ENCODE measurements around the gene SORCS2.

The SORCS2 gene

DNA sequence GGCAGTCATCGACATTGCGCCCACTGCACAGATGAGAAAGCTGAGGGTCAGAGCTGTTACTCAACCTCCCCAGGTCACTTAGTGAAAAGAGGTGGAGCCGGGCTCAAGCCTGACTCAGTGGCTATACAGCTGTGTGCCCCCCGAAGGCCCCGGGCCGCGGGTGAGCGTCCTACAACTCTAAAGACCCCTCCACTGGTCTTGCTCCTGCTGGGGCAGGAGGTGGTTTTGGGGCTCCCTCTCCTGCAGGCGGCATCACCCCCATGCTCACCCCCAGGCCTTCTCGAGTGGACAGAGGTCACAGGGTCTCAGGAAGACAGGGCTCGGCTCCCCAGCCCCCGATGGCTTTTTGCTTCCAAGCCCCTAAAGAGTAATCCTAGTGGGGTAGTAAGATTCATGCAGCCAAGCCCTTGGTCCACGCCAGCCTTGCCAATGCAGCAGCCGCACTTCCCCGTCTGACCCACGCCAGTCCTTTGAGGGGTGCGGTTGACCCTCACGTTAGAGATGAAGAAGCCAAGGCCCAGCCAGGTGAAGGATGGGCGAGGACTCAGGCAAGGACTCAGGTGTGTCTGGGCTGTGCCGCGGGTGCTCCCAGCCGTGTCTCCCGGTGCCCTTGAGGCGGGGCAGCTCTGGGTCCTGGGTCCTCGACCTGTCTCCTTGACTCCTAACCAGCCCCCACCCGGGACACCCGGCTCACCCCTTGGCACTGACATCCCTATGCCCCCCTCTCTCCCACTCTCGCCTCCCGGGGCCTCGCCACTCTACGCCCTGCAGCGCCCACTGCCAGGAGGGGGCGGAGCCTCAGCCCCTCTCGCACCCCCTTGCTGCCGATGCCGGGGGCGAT lies 547.0 kb downstream of the SORCS2 start:
- TF ChIP-seq, protein P1, sequence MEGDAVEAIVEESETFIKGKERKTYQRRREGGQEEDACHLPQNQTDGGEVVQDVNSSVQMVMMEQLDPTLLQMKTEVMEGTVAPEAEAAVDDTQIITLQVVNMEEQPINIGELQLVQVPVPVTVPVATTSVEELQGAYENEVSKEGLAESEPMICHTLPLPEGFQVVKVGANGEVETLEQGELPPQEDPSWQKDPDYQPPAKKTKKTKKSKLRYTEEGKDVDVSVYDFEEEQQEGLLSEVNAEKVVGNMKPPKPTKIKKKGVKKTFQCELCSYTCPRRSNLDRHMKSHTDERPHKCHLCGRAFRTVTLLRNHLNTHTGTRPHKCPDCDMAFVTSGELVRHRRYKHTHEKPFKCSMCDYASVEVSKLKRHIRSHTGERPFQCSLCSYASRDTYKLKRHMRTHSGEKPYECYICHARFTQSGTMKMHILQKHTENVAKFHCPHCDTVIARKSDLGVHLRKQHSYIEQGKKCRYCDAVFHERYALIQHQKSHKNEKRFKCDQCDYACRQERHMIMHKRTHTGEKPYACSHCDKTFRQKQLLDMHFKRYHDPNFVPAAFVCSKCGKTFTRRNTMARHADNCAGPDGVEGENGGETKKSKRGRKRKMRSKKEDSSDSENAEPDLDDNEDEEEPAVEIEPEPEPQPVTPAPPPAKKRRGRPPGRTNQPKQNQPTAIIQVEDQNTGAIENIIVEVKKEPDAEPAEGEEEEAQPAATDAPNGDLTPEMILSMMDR (IDR thresholded peaks at IDR 0.05; ENCODE audit: control extremely low read depth, extremely low read depth, low read depth, missing control alignments) = no peak
- CTCF ChIA-PET = no interaction called here

DNA sequence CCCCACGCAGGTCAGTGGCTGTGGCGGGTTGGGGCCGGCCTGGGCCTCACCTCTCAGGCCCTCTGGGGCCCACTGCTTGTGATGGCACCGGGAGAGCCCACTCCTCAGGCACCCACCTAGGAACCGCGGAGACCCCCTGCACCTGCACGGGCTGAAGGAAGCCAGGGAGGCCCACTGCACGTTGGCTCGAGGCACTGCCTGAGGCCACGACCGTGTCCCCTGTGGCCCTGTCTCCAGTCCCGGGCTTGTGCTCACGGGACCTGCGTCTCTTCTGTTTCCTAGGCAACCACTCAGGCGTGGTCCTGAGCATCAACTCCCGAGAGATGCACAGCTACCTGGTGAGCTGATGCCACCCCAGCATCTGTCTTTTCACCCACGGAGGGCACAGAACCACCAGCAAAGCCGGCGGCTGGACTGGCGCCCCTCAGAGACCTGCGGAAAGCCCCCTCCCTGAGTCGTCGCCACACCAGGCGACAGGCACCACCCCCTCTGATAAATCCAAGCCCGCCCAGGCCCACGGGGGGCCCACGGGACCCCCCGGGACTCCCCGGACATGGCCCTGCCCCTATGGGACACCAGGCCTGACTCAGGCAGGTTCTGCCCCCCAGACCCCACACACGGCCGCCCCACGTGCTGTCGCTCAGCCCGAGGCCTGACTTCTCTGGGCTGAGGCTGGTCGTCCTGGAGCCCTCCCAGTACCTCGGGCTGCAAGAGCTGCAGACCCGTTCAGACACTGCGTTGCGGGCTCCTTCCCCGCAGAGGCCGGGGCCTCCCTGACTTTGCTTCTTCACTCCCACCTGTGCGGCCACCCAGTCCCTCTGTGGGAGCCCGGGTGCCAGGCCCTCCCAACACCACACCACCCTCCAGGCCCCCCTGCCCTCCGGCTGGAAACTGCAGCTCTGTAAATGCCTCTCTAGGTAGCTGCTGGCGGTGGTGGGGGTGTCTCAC lies 547.9 kb downstream of the SORCS2 start:
- TF ChIP-seq, protein P1 (IDR thresholded peaks at IDR 0.05; ENCODE audit: control extremely low read depth, extremely low read depth, low read depth, missing control alignments) = no peak
- DNase-seq (ENCODE audit: extremely low spot score) = no peak
- ChIA-PET CTCF (no interaction called here), POLR2A (no interaction called here)

More for the DNA sequence above, 547.0 kb downstream of the SORCS2 start:
- POLR2A ChIA-PET = no interaction called here
- no peak for DNase-seq (ENCODE audit: extremely low spot score)

- ChIA-PET POLR2A (no interaction called here), CTCF (no interaction called here)
- TF ChIP-seq, protein P1 (IDR thresholded peaks at IDR 0.05; ENCODE audit: control extremely low read depth, extremely low read depth, low read depth, missing control alignments) = no peak
- DNase-seq (ENCODE audit: extremely low spot score) = no peak
These were observed 548.7 kb downstream of the SORCS2 start for GRCh38 chr4:7740866-7741525.

- TF ChIP-seq, protein P1 (IDR thresholded peaks at IDR 0.05; ENCODE audit: control extremely low read depth, extremely low read depth, low read depth, missing control alignments) = no peak
- ChIA-PET POLR2A (no interaction called here), CTCF (interaction anchor here (1.3 to 1.4 kb wide), 2 partner anchors 20 to 62 kb away, joined by 3 to 4 read pairs; no protein-coding TSS in a partner anchor)
- no peak for DNase-seq (ENCODE audit: extremely low spot score)
These were observed 549.8 kb downstream of the SORCS2 start for GRCh38 chr4:7741946-7742806.

- ChIA-PET CTCF (interaction anchor here (1.3 to 1.4 kb wide), 2 partner anchors 19 to 62 kb away, joined by 3 to 4 read pairs; no protein-coding TSS in a partner anchor), POLR2A (no interaction called here)
- no peak for DNase-seq (ENCODE audit: extremely low spot score)
- TF ChIP-seq, protein P1 (IDR thresholded peaks at IDR 0.05; ENCODE audit: control extremely low read depth, extremely low read depth, low read depth, missing control alignments) = no peak
These were observed 550.5 kb downstream of the SORCS2 start for GRCh38 chr4:7742807-7743280.

Measured in GM10248 (cell line).